ENCODE results near the gene DPP10. TPM values are rescaled to one million over a fixed set of nuclear protein-coding genes. Genes with fewer than 3 reads are reported as not detected.

DPP10 gene
- total and polyA plus RNA-seq, 7 donors: 0.60 to 4.4 (median 3.5) TPM

DNA sequence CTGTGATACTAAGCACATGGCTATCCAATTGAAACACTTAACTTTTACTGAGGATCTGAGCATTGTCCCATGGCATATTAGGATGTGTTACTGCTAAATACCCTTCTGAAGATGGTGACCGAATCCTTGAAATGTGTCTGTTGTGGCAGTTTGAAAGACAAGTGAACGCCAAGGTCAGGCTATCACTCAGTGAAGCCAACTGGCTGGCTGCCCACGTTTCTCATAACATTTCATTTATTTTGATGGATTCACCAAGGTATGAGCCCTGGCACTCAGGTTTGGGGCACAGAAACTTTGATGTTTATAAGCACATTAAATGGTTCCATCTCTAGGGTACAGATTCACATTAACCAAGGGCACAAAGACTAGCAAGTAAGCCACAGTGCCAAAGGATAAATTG, 850.3 kb downstream of the DPP10 start:
- Histone ChIP-seq H3K27ac (no peak overlapping the region), H3K27me3 (no peaks in the 10 kb centered on the region), H3K4me3 (no peak overlapping the region), H3K4me1 (no peaks in the 10 kb centered on the region), H3K36me3 (no peaks in the 10 kb centered on the region), H3K9me3 (no peaks in the 10 kb centered on the region)
- no peak for DNase-seq
- TF ChIP-seq POLR2A (IDR thresholded peaks at IDR 0.05) (no peak), EP300 (IDR thresholded peaks at IDR 0.05) (no peak), POLR2AphosphoS5 (IDR thresholded peaks at IDR 0.05) (no peak)
- TF ChIP-seq, protein P1, sequence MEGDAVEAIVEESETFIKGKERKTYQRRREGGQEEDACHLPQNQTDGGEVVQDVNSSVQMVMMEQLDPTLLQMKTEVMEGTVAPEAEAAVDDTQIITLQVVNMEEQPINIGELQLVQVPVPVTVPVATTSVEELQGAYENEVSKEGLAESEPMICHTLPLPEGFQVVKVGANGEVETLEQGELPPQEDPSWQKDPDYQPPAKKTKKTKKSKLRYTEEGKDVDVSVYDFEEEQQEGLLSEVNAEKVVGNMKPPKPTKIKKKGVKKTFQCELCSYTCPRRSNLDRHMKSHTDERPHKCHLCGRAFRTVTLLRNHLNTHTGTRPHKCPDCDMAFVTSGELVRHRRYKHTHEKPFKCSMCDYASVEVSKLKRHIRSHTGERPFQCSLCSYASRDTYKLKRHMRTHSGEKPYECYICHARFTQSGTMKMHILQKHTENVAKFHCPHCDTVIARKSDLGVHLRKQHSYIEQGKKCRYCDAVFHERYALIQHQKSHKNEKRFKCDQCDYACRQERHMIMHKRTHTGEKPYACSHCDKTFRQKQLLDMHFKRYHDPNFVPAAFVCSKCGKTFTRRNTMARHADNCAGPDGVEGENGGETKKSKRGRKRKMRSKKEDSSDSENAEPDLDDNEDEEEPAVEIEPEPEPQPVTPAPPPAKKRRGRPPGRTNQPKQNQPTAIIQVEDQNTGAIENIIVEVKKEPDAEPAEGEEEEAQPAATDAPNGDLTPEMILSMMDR (IDR thresholded peaks at IDR 0.05): no peak
- intact Hi-C loops (cut with DNase I): no loop called here
- WGBS, 2 donors: 86 to 87% methylated on average over 3 of the region's 3 CpGs

DNA sequence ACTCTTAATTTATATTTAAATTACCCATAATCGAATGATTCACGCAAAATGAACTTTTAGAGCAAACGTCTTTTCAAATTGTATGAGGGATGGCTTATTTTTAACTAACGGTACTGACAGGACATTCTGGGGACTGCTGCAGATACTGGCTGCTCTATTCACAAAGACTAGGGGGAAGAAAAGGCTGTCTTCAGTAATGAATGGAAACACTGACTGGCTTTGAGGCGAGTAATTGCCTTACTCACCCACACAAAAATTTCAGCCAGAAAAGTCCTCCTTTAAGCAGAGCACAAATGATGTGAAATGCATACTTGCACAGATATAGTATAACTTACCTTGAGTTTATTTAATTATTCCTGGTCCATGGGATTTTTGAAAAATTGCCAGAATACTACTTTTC, 852.6 kb downstream of the DPP10 start:
- no peak for DNase-seq
- intact Hi-C loops (cut with DNase I): no loop called here
- H3K27me3 ChIP-seq: no peaks in the 10 kb centered on the region
- no peaks in the 10 kb centered on the region for H3K4me1 ChIP-seq
- H3K36me3 ChIP-seq: no peaks in the 10 kb centered on the region
- no peak overlapping the region for H3K4me3 ChIP-seq
- H3K27ac ChIP-seq: no peak overlapping the region
- 77 to 89% methylated on average over 5 of the region's 5 CpGs for WGBS, 2 donors
- TF ChIP-seq EP300 (IDR thresholded peaks at IDR 0.05): no peak
- TF ChIP-seq POLR2A (IDR thresholded peaks at IDR 0.05): no peak
- TF ChIP-seq, protein P1 (IDR thresholded peaks at IDR 0.05): no peak
- TF ChIP-seq POLR2AphosphoS5 (IDR thresholded peaks at IDR 0.05): no peak
- H3K9me3 ChIP-seq: no peaks in the 10 kb centered on the region

DNA sequence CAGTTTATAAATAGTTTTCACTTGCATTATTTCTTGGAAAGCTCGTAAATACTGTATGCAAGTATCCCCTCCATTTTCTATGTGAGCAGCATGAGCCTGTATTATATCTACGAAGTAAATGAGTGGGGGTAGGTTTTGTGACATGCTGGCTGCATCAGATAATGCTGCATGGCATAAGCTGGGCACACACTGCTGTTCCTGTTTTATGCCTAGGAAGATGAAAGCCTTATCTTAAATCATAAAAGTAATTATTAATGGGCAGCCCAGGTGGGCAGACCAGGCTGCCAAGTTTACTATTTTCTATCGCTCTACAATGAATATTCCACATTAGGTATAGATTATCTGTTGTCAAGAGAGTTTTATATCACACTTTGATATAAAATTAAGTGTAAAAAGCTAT, 854.6 kb downstream of the DPP10 start:
- TF ChIP-seq, protein P1 (IDR thresholded peaks at IDR 0.05): no peak
- no peak for TF ChIP-seq EP300 (IDR thresholded peaks at IDR 0.05)
- TF ChIP-seq POLR2AphosphoS5 (IDR thresholded peaks at IDR 0.05): no peak
- no peak for TF ChIP-seq POLR2A (IDR thresholded peaks at IDR 0.05)
- Histone ChIP-seq H3K4me1 (no peaks in the 10 kb centered on the region), H3K27ac (no peak overlapping the region), H3K36me3 (no peaks in the 10 kb centered on the region), H3K27me3 (no peaks in the 10 kb centered on the region), H3K4me3 (no peak overlapping the region), H3K9me3 (no peaks in the 10 kb centered on the region)
- WGBS, 2 donors: 79 to 90% methylated on average over 3 of the region's 3 CpGs
- intact Hi-C loops (cut with DNase I): no loop called here
- DNase-seq: no peak

DNA sequence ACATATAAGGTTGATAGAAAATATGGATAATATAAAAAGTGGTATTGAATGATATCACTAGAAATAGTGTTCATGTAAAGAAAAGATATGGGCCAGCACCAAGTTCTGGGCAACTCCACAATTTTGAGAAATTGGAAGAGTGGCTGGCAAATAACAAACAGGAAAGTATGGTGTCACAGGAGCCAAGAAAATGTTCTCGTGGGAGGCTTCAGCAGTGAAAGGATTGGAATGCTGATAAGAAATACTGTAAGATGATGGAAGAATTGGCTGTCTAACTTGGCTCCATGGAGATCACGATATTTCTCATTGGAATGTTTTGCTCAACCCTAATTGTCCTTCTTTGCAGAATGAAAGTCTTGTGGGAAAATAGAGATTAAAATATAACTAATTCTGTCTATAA, 856.8 kb downstream of the DPP10 start:
- Histone ChIP-seq H3K27me3 (no peaks in the 10 kb centered on the region), H3K36me3 (no peaks in the 10 kb centered on the region), H3K27ac (no peak overlapping the region), H3K9me3 (no peaks in the 10 kb centered on the region), H3K4me1 (no peaks in the 10 kb centered on the region), H3K4me3 (no peak overlapping the region)
- no peak for DNase-seq
- WGBS, 2 donors: 74 to 85% methylated on average over 2 of the region's 2 CpGs
- intact Hi-C loops (cut with DNase I): no loop called here
- TF ChIP-seq, protein P1 (IDR thresholded peaks at IDR 0.05): no peak
- no peak for TF ChIP-seq EP300 (IDR thresholded peaks at IDR 0.05)
- TF ChIP-seq POLR2AphosphoS5 (IDR thresholded peaks at IDR 0.05): no peak
- no peak for TF ChIP-seq POLR2A (IDR thresholded peaks at IDR 0.05)

DNA sequence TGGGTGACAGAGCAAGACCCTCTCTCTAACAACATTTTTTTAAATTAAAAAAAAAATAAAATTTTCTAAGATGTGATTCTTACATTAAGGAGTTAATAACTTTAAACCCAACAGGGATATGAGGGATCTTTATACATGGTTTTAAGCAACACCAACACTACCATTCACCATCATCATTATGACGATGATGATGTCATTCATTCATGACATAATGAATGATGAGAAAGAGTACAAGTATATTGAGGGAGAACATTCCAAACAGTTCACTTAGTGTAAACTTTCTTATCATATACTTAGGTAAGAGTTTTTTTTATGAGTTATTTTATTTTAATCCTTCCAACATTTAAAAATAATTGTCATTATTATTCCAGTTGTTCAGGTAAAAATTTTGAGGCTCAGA, 863.3 kb downstream of the DPP10 start:
- Histone ChIP-seq H3K4me1 (no peaks in the 10 kb centered on the region), H3K27ac (no peak overlapping the region), H3K4me3 (no peak overlapping the region), H3K27me3 (no peaks in the 10 kb centered on the region), H3K36me3 (no peaks in the 10 kb centered on the region), H3K9me3 (no peaks in the 10 kb centered on the region)
- WGBS, 2 donors: 86 to 89% methylated on average over 1 of the region's 1 CpG
- intact Hi-C loops (cut with DNase I): no loop called here
- TF ChIP-seq, protein P1 (IDR thresholded peaks at IDR 0.05): no peak
- TF ChIP-seq EP300 (IDR thresholded peaks at IDR 0.05) (no peak), POLR2A (IDR thresholded peaks at IDR 0.05) (no peak), POLR2AphosphoS5 (IDR thresholded peaks at IDR 0.05) (no peak)
- DNase-seq: no peak

Measured in sigmoid colon (tissue), 7 donors.